Fibroblast of lung (primary cell): ENCODE data around the gene P2RY6. TPM values are rescaled to one million over a fixed set of nuclear protein-coding genes. Genes with fewer than 3 reads are reported as not detected.

ENCODE experiments used
- DNase-seq, 2 donors: peaks; one replicate each; pipeline versions ENCODE4 v3.0.0 to v3.0.0-alpha.2; 2010; ENCODE audit warnings: low read depth in 2 of 2
- H2AFZ ChIP-seq: 2 replicates; pipeline ENCODE4 v1.5.1; 2012; ENCODE audit warnings: low read length, control low read depth, inconsistent platforms
- H3K27ac ChIP-seq: 2 replicates; pipeline ENCODE4 v1.5.1; 2011; ENCODE audit warnings: low read length, control low read depth; ENCODE audit not compliant: insufficient read depth
- H3K27me3 ChIP-seq: 2 replicates; pipeline ENCODE4 v1.5.1; 2011; ENCODE audit warnings: mild to moderate bottlenecking, low read length; ENCODE audit not compliant: control insufficient read depth, insufficient read depth
- H3K36me3 ChIP-seq: 2 replicates; pipeline ENCODE4 v1.5.1; 2011; ENCODE audit warnings: low read length; ENCODE audit not compliant: control insufficient read depth, insufficient read depth
- H3K4me1 ChIP-seq: 2 replicates; pipeline ENCODE4 v1.5.1; 2011; ENCODE audit warnings: low read length; ENCODE audit not compliant: control insufficient read depth, insufficient read depth; ENCODE audit errors: extremely low read depth
- H3K4me2 ChIP-seq: 2 replicates; pipeline ENCODE4 v1.5.1; 2011; ENCODE audit warnings: low read length, control low read depth; ENCODE audit not compliant: insufficient read depth; ENCODE audit errors: extremely low read depth
- H3K4me3 ChIP-seq, 4 experiments: fragments of 200-600 bp in 1 of 4; sonication (generic) in 1 of 4; replicated peaks in 1 of 4; 2 replicates each; pipeline ENCODE4 v1.5.1; 2011 to 2016; ENCODE audit warnings: low read length in 4 of 4, low read depth in 3 of 4, mild to moderate bottlenecking in 3 of 4, control low read depth in 2 of 4, inconsistent platforms in 1 of 4, mixed read lengths in 1 of 4; ENCODE audit not compliant: insufficient read depth in 1 of 4; ENCODE audit errors: control extremely low read depth in 1 of 4
- H3K79me2 ChIP-seq: 2 replicates; pipeline ENCODE4 v1.5.1; 2012; ENCODE audit warnings: mild to moderate bottlenecking, low read length, inconsistent platforms; ENCODE audit not compliant: control insufficient read depth, insufficient read depth
- H3K9ac ChIP-seq: 2 replicates; pipeline ENCODE4 v1.5.1; 2011; ENCODE audit warnings: mild to moderate bottlenecking, low read length, control low read depth; ENCODE audit not compliant: insufficient read depth
- H3K9me3 ChIP-seq: 2 replicates; pipeline ENCODE4 v1.5.1; 2012; ENCODE audit warnings: low read depth, low read length; ENCODE audit not compliant: control insufficient read depth, insufficient read depth
- H4K20me1 ChIP-seq: 2 replicates; pipeline ENCODE4 v1.5.1; 2011; ENCODE audit warnings: low read length; ENCODE audit not compliant: control insufficient read depth, insufficient read depth; ENCODE audit errors: extremely low read depth
- CTCF ChIP-seq, 2 donors: IDR thresholded peaks in 1 of 2; conservative IDR thresholded peaks in 1 of 2; 1 replicate in 1 of 2; 2 replicates in 1 of 2; pipeline ENCODE4 v1.5.1; 2011 to 2012; ENCODE audit warnings: low read length in 2 of 2, control low read depth in 1 of 2, inconsistent platforms in 1 of 2, low read depth in 1 of 2, mild to moderate bottlenecking in 1 of 2
- EZH2 ChIP-seq: IDR thresholded peaks from 2 replicates; pipeline ENCODE4 v1.5.1; 2012; ENCODE audit warnings: low read length, control low read depth, mild to moderate bottlenecking; ENCODE audit errors: missing control alignments
- polyA plus RNA-seq, 2 donors: library from polyadenylated mRNA; depleted of rRNA in 1 of 2; stranded (reverse) in 1 of 2; unstranded in 1 of 2; fragments of >200 nt; gene quantifications; 2 replicates each; pipeline ENCODE4 v1.2.1, GENCODE V29; 2011 to 2012; ENCODE audit warnings: missing spikeins in 1 of 2
- total RNA-seq: library from RNA; depleted of rRNA; stranded (reverse); fragments of >200 nt; gene quantifications from 2 replicates; pipeline ENCODE4 v1.2.1, GENCODE V29; 2014

Gene P2RY6
- total and polyA plus RNA-seq, 2 donors (not counting 1 experiment from before 2014, with no cell fraction given) = 0.12 to 0.33 TPM

- Histone ChIP-seq H4K20me1 (no peaks in the 10 kb centered on the region), H3K9ac (peak overlapping the region; percentile 87), H3K4me1 (peaks cover 11% of the 10 kb centered on the region), H2AFZ (peak overlapping the region; percentile 91), H3K36me3 (peaks cover 13% of the 10 kb centered on the region), H3K27me3 (no peaks in the 10 kb centered on the region), H3K79me2 (peaks cover 32% of the 10 kb centered on the region), H3K27ac (peak overlapping the region; percentile 95), H3K9me3 (no peaks in the 10 kb centered on the region), H3K4me2 (peak overlapping the region; percentile 100), H3K4me3 (peak overlapping the region; percentile 57 to 85 (median 76))
- TF ChIP-seq EZH2 (no peak), CTCF (conservative IDR thresholded peaks at IDR 0.05 in 1 of 2, IDR thresholded peaks at IDR 0.05 in 1 of 2; ENCODE audit: low read depth in 1 of 2, low read length in 2 of 2) (peak; percentile 83)
- DNase-seq = peak; percentile 98
These were observed 35.3 kb downstream of the P2RY6 start for GRCh38 chr11:73307323-73308002.

- TF ChIP-seq CTCF (conservative IDR thresholded peaks at IDR 0.05 in 1 of 2, IDR thresholded peaks at IDR 0.05 in 1 of 2; ENCODE audit: low read depth in 1 of 2, low read length in 2 of 2) (no peak), EZH2 (no peak)
- Histone ChIP-seq H3K9me3 (no peaks in the 10 kb centered on the region), H3K9ac (peak within 1 kb of the TSS; percentile 87), H3K4me2 (peak within 1 kb of the TSS; percentile 100), H2AFZ (peak within 1 kb of the TSS; percentile 91), H3K79me2 (peaks cover 40% of the 10 kb centered on the region), H4K20me1 (no peaks in the 10 kb centered on the region), H3K27me3 (no peaks in the 10 kb centered on the region), H3K27ac (peak within 1 kb of the TSS; percentile 95), H3K36me3 (peaks cover 13% of the 10 kb centered on the region), H3K4me3 (peak within 1 kb of the TSS; percentile 57 to 85 (median 76)), H3K4me1 (peaks cover 12% of the 10 kb centered on the region)
- peak; percentile 83 to 85 for DNase-seq
These were observed 36.1 kb downstream of the P2RY6 start, which contains the start of gene ARHGEF17 for GRCh38 chr11:73308003-73308960. Gene ARHGEF17 (plus strand): TSS chr11:73308276. CDS start chr11:73308639, 363 bp downstream.
